ENCODE results near the gene ZSCAN23.
"Not testable (repeated sequence)": the region's sequence is repeated elsewhere in the genome, so short reads cannot be mapped to it uniquely, and the experiment has no call there.

Gene ZSCAN23

DNA sequence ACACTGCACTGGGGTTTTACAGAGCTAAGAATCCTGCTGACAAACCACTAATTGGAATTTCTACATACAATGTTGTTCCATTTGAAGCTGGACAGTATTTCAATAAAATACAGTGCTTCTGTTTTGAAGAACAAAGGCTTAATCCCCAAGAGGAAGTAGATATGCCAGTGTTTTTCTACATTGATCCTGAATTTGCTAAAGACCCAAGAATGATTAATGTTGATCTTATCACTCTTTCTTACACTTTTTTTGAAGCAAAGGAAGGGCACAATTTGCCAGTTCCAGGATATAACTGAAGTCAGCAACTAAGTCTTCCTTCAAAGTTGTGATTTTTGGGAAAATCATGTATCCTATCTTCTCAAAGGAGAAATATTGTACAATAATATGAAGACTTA is 4.2 kb upstream of the ZSCAN23 start:
- H3K36me3 ChIP-seq (ENCODE audit: control insufficient read depth in 1 of 2, insufficient read depth in 2 of 2, low read length in 2 of 2); H2AK5ac ChIP-seq (ENCODE audit: low read length); H3K23ac ChIP-seq (ENCODE audit: low read length); H3K9me3 ChIP-seq (ENCODE audit: insufficient read depth, low read depth, low read length); H3K4ac ChIP-seq (ENCODE audit: low read depth, low read length); H3K27ac ChIP-seq (ENCODE audit: low read depth, low read length); H3K27me3 ChIP-seq (ENCODE audit: insufficient read depth, low read length); H3K4me3 ChIP-seq (ENCODE audit: low read depth, low read length); H2BK5ac ChIP-seq (ENCODE audit: low read depth, low read length, poor library complexity); H4K91ac ChIP-seq (ENCODE audit: low read depth, low read length); H3K4me1 ChIP-seq (ENCODE audit: control insufficient read depth in 1 of 2, insufficient read depth in 2 of 2, low read length in 2 of 2); H2BK12ac ChIP-seq (ENCODE audit: low read length); H3K14ac ChIP-seq (ENCODE audit: low read length); H2AFZ ChIP-seq (ENCODE audit: insufficient read depth, low read length, poor library complexity); H4K12ac ChIP-seq (ENCODE audit: low read depth, low read length); H4K8ac ChIP-seq (ENCODE audit: low read depth, low read length); H3K79me2 ChIP-seq (ENCODE audit: control insufficient read depth, insufficient read depth, low read length, poor library complexity); DNase-seq; H3K79me1 ChIP-seq (ENCODE audit: low read length); H3K18ac ChIP-seq (ENCODE audit: low read length); H2BK120ac ChIP-seq (ENCODE audit: insufficient read depth, low read length, poor library complexity): not testable (repeated sequence)
- Histone ChIP-seq H3K9ac (ENCODE audit: low read length) (peak overlapping the region; percentile 54), H3K4me2 (ENCODE audit: low read length) (peak overlapping the region; percentile 82)

DNA sequence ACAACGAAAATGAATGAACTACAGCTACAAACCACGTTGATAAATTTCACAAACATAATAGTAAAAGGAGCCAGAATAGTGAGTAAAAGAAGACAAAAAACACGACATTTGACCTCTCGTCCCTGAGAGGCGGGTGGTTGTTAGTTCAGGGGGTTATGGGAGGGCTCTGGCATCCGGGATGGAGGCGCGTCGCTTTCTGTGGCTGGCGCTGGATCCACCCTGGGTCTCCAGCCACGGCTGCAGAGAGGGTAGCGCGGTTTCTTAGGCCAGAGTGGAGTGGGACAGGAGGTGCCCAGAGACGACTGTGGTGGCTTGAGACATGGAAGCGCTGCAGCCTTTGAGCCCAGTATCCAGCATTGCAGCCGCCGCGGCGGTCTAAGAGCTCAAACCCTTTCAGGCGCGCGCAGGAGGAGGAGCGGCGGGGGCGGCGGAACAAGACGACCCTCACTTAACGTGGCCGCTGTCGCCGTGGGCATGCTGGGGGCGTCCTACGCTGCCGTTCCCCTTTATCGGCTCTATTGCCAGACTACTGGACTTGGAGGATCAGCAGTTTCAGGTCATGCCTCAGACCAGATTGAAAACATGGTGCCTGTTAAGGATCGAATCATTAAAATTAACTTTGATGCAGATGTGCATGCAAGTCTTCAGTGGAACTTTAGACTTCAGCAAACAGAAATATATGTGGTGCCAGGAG is 3.7 kb upstream of the ZSCAN23 start:
- Histone ChIP-seq H3K79me2 (ENCODE audit: control insufficient read depth, insufficient read depth, low read length, poor library complexity) (peaks cover 4% of the 10 kb centered on the region), H3K36me3 (ENCODE audit: control insufficient read depth in 1 of 2, insufficient read depth in 2 of 2, low read length in 2 of 2) (no peaks in the 10 kb centered on the region)
- no peak for DNase-seq

DNA sequence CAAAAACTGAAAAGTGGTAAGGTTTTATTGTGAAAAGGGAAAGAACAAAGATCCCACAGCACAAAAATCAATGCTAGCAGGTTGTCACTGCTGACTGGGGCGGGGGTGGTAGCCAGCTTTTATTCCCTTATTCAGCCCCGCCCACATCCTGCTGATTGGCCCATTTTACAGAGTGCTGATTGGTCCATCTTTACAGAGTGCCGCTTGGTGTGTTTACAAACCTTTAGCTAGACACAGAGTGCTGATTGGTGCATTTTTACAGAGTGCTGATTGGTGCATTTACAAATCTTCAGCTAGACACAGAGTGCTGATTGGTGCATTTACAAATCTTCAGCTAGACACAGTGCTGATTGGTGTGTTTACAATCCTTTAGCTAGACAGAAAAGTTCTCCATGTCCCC is 1.5 kb upstream of the ZSCAN23 start:
- not testable (repeated sequence) for H3K4ac ChIP-seq (ENCODE audit: low read depth, low read length); H4K91ac ChIP-seq (ENCODE audit: low read depth, low read length); H3K79me2 ChIP-seq (ENCODE audit: control insufficient read depth, insufficient read depth, low read length, poor library complexity); H3K23ac ChIP-seq (ENCODE audit: low read length); H2AFZ ChIP-seq (ENCODE audit: insufficient read depth, low read length, poor library complexity); H3K4me1 ChIP-seq (ENCODE audit: control insufficient read depth in 1 of 2, insufficient read depth in 2 of 2, low read length in 2 of 2); H3K27me3 ChIP-seq (ENCODE audit: insufficient read depth, low read length); H3K9ac ChIP-seq (ENCODE audit: low read length); H3K27ac ChIP-seq (ENCODE audit: low read depth, low read length); H3K4me3 ChIP-seq (ENCODE audit: low read depth, low read length); H4K8ac ChIP-seq (ENCODE audit: low read depth, low read length); H2BK120ac ChIP-seq (ENCODE audit: insufficient read depth, low read length, poor library complexity); H2BK5ac ChIP-seq (ENCODE audit: low read depth, low read length, poor library complexity); H3K79me1 ChIP-seq (ENCODE audit: low read length); DNase-seq; H3K14ac ChIP-seq (ENCODE audit: low read length); H4K12ac ChIP-seq (ENCODE audit: low read depth, low read length); H3K18ac ChIP-seq (ENCODE audit: low read length); H2BK12ac ChIP-seq (ENCODE audit: low read length); H3K36me3 ChIP-seq (ENCODE audit: control insufficient read depth in 1 of 2, insufficient read depth in 2 of 2, low read length in 2 of 2); H2AK5ac ChIP-seq (ENCODE audit: low read length); H3K9me3 ChIP-seq (ENCODE audit: insufficient read depth, low read depth, low read length); H3K4me2 ChIP-seq (ENCODE audit: low read length)
- no CpG with 5 or more reads among the region's 3 CpGs for WGBS (ENCODE audit: extremely low coverage, insufficient coverage, insufficient read length)

More for the DNA sequence above, 3.7 kb upstream of the ZSCAN23 start:
- peak overlapping the region; percentile 82 for H3K4me2 ChIP-seq (ENCODE audit: low read length)
- no peak overlapping the region for H2AK5ac ChIP-seq (ENCODE audit: low read length)
- no peaks in the 10 kb centered on the region for H3K4me1 ChIP-seq (ENCODE audit: control insufficient read depth in 1 of 2, insufficient read depth in 2 of 2, low read length in 2 of 2)
- no peak overlapping the region for H3K18ac ChIP-seq (ENCODE audit: low read length)
- no peak overlapping the region for H3K23ac ChIP-seq (ENCODE audit: low read length)
- no peak overlapping the region for H3K4ac ChIP-seq (ENCODE audit: low read depth, low read length)
- no peak overlapping the region for H2BK12ac ChIP-seq (ENCODE audit: low read length)
- H3K27ac ChIP-seq (ENCODE audit: low read depth, low read length), result no peak overlapping the region
- H3K9me3 ChIP-seq (ENCODE audit: insufficient read depth, low read depth, low read length), result peaks cover 5% of the 10 kb centered on the region
- H3K79me1 ChIP-seq (ENCODE audit: low read length), result peaks cover 4% of the 10 kb centered on the region
- peak overlapping the region; percentile 78 for H3K4me3 ChIP-seq (ENCODE audit: low read depth, low read length)
- no peak overlapping the region for H2BK5ac ChIP-seq (ENCODE audit: low read depth, low read length, poor library complexity)
- no CpG with 5 or more reads among the region's 36 CpGs for WGBS (ENCODE audit: extremely low coverage, insufficient coverage, insufficient read length)
- H2AFZ ChIP-seq (ENCODE audit: insufficient read depth, low read length, poor library complexity), result peak overlapping the region; percentile 61
- no peaks in the 10 kb centered on the region for H3K27me3 ChIP-seq (ENCODE audit: insufficient read depth, low read length)
- H4K91ac ChIP-seq (ENCODE audit: low read depth, low read length), result peak overlapping the region; percentile 10
- peak overlapping the region; percentile 82 for H4K8ac ChIP-seq (ENCODE audit: low read depth, low read length)
- peak overlapping the region; percentile 54 for H3K9ac ChIP-seq (ENCODE audit: low read length)
- peak overlapping the region; percentile 14 for H4K12ac ChIP-seq (ENCODE audit: low read depth, low read length)
- peak overlapping the region; percentile 11 for H3K14ac ChIP-seq (ENCODE audit: low read length)
- H2BK120ac ChIP-seq (ENCODE audit: insufficient read depth, low read length, poor library complexity), result no peak overlapping the region

DNA sequence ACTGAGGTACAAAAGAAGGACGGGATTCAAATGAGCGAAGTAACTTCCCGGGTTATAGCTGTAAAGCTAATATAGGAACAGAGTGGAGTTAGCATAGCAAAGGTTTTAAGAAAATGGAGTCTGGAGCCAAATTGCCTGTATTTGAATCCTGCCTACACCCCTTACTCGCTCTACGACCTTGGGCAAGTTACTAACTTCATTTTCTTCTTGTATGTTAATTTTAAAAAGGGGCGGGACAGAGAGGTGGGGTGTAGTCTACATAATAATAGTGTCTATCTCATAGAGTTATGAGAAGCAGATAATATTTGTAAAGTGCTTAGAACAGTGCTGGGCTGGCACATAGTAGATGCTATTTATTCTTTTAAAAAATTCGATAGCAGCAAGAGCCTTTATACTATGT is 705 bp downstream of the ZSCAN23 start:
- Histone ChIP-seq H2BK12ac (ENCODE audit: low read length) (no peak overlapping the region), H3K4me1 (ENCODE audit: control insufficient read depth in 1 of 2, insufficient read depth in 2 of 2, low read length in 2 of 2) (no peaks in the 10 kb centered on the region), H3K4me2 (ENCODE audit: low read length) (peak overlapping the region; percentile 56), H3K27ac (ENCODE audit: low read depth, low read length) (no peak overlapping the region), H2BK120ac (ENCODE audit: insufficient read depth, low read length, poor library complexity) (no peak overlapping the region), H3K9me3 (ENCODE audit: insufficient read depth, low read depth, low read length) (peaks cover 5% of the 10 kb centered on the region), H3K14ac (ENCODE audit: low read length) (no peak overlapping the region), H3K23ac (ENCODE audit: low read length) (no peak overlapping the region), H4K12ac (ENCODE audit: low read depth, low read length) (no peak overlapping the region), H3K36me3 (ENCODE audit: control insufficient read depth in 1 of 2, insufficient read depth in 2 of 2, low read length in 2 of 2) (no peaks in the 10 kb centered on the region), H3K79me1 (ENCODE audit: low read length) (peaks cover 4% of the 10 kb centered on the region), H3K9ac (ENCODE audit: low read length) (no peak overlapping the region), H2AFZ (ENCODE audit: insufficient read depth, low read length, poor library complexity) (no peak overlapping the region), H4K91ac (ENCODE audit: low read depth, low read length) (no peak overlapping the region), H3K4me3 (ENCODE audit: low read depth, low read length) (no peak overlapping the region), H3K18ac (ENCODE audit: low read length) (no peak overlapping the region), H3K79me2 (ENCODE audit: control insufficient read depth, insufficient read depth, low read length, poor library complexity) (peaks cover 4% of the 10 kb centered on the region), H2AK5ac (ENCODE audit: low read length) (no peak overlapping the region), H3K4ac (ENCODE audit: low read depth, low read length) (no peak overlapping the region), H2BK5ac (ENCODE audit: low read depth, low read length, poor library complexity) (no peak overlapping the region), H3K27me3 (ENCODE audit: insufficient read depth, low read length) (no peaks in the 10 kb centered on the region), H4K8ac (ENCODE audit: low read depth, low read length) (no peak overlapping the region)
- no peak for DNase-seq
- WGBS (ENCODE audit: extremely low coverage, insufficient coverage, insufficient read length), result no CpG with 5 or more reads among the region's 7 CpGs
